Measurements from ENCODE around the gene PLPPR3. TPM values are rescaled to one million over a fixed set of nuclear protein-coding genes. Genes with fewer than 3 reads are reported as not detected.
A peak's percentile ranks its signal among the peaks of the same experiment; 100 is the strongest.

PLPPR3 gene
- total RNA-seq, 4 donors from 2014 or later = not detected

DNA sequence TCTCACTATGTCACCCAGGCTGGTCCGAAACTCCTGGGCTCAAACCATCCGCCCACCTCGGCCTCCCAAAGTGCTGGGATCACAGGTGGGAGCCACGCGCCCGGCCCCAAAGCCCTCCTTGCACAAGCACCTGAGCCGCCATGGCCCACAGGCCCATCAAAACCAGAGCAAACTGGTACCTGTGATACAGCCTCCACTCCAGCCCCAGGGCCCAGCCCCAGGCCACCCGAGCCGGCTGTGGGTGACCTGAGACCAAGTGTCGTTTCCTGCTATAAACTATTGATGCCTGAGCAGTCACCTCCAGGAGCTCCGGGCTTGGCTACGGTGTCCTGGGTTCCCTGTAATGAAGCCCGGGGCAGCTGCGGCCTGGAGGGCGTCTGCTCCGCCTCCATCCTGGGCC lies 34.2 kb downstream of the PLPPR3 start:
- H3K27me3 ChIP-seq = no peaks in the 10 kb centered on the region
- H3K36me3 ChIP-seq = no peaks in the 10 kb centered on the region
- WGBS, 2 donors = 94 to 96% methylated on average over 14 to 15 of the region's 16 CpGs
- no peak overlapping the region for H3K27ac ChIP-seq
- intact Hi-C loops (cut with DNase I) = no loop called here
- DNase-seq = no peak
- TF ChIP-seq, protein P1, sequence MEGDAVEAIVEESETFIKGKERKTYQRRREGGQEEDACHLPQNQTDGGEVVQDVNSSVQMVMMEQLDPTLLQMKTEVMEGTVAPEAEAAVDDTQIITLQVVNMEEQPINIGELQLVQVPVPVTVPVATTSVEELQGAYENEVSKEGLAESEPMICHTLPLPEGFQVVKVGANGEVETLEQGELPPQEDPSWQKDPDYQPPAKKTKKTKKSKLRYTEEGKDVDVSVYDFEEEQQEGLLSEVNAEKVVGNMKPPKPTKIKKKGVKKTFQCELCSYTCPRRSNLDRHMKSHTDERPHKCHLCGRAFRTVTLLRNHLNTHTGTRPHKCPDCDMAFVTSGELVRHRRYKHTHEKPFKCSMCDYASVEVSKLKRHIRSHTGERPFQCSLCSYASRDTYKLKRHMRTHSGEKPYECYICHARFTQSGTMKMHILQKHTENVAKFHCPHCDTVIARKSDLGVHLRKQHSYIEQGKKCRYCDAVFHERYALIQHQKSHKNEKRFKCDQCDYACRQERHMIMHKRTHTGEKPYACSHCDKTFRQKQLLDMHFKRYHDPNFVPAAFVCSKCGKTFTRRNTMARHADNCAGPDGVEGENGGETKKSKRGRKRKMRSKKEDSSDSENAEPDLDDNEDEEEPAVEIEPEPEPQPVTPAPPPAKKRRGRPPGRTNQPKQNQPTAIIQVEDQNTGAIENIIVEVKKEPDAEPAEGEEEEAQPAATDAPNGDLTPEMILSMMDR (IDR thresholded peaks at IDR 0.05) = no peak
- H3K4me1 ChIP-seq = peaks cover 22 to 57% of the 10 kb centered on the region in 2 donors
- H3K9me3 ChIP-seq = no peaks in the 10 kb centered on the region
- H3K4me3 ChIP-seq (replicated peaks in 1 of 3) = no peak overlapping the region

DNA sequence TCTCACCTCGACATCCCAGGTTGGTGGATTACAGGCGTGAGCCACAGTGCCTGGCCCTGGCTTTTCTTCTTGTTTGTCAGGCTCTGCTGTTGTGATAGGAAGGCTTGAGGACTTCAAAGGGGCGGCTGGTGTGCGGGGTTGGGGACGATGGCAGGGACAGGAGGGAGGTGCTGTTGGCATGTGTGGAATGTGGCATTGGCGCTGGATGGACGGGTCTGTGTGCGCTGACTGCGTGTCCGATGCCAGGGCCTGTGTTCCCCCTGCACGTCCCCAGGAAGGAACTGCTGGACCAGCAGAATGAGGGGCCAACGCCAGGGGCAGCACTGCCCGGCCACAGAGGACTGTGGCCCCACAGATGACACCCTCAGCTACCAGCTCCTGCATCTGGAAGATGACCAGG lies 37.2 kb downstream of the PLPPR3 start:
- H3K4me1 ChIP-seq = peaks cover 32 to 54% of the 10 kb centered on the region in 2 donors
- 46 to 61% methylated on average over 6 to 10 of the region's 13 CpGs for WGBS, 2 donors
- H3K27ac ChIP-seq = peak overlapping the region in 2 of 3 donors; percentile 37 to 86
- H3K27me3 ChIP-seq = no peaks in the 10 kb centered on the region
- H3K36me3 ChIP-seq = no peaks in the 10 kb centered on the region
- no peak overlapping the region for H3K4me3 ChIP-seq (replicated peaks in 1 of 3)
- TF ChIP-seq, protein P1 (IDR thresholded peaks at IDR 0.05) = no peak
- no peak for TF ChIP-seq POLR2A (IDR thresholded peaks at IDR 0.05)
- no peaks in the 10 kb centered on the region for H3K9me3 ChIP-seq
- peak; percentile 53 to 79 for DNase-seq
- intact Hi-C loops (cut with DNase I) = no loop called here

- no peak for TF ChIP-seq POLR2A (IDR thresholded peaks at IDR 0.05)
- TF ChIP-seq, protein P1 (IDR thresholded peaks at IDR 0.05) = no peak
- intact Hi-C loops (cut with DNase I) = no loop called here
- Histone ChIP-seq H3K27ac (peak overlapping the region; percentile 7 to 86 (median 66)), H3K9me3 (no peaks in the 10 kb centered on the region), H3K4me1 (peaks cover 33 to 53% of the 10 kb centered on the region in 2 donors), H3K27me3 (no peaks in the 10 kb centered on the region), H3K4me3 (replicated peaks in 1 of 3) (peak overlapping the region in 1 of 3 donors; percentile 9), H3K36me3 (no peaks in the 10 kb centered on the region)
- WGBS, 2 donors = 63 to 67% methylated on average over 30 of the region's 30 CpGs
- no peak for DNase-seq
These were observed 38.7 kb downstream of the PLPPR3 start for GRCh38 chr19:782878-783668.

DNA sequence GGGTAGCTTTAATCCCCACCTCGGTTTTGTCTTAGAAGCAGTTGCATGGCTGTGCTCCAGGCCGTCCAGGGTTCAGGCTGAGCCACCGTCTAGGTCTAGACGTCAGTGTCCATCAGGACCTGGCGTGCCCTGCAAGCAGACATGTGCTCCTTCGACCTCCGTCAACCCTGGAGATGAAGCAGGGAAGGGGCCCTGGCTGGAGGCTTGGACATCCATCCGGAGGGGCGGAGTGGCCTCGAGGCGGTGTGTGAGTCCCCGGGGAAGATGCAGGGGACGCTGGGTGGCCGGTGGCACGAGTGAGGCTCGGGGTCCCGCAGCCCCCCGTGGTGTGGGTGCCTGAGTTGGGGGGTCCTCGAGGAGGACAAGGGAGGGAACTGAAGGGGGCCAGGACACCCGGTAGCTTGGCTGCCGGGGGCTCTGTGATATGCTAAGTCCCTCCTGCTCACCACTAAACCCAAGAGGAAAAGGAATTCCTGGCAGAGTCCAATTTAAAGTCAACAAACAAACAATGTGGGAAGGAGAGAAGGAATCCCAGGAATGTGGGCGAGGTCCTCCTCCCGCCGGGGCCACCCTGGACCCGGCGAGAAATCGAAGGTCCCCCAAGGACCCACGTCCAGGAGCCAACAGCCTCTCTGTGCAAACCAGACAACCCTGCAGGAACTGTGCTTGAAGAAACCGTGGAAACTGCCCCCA lies 39.4 kb downstream of the PLPPR3 start:
- no peaks in the 10 kb centered on the region for H3K9me3 ChIP-seq
- DNase-seq = peak; percentile 54 to 68
- WGBS, 2 donors = 19 to 26% methylated on average over 29 of the region's 29 CpGs
- H3K4me1 ChIP-seq = peaks cover 33 to 53% of the 10 kb centered on the region in 2 donors
- no peaks in the 10 kb centered on the region for H3K36me3 ChIP-seq
- intact Hi-C loops (cut with DNase I) = no loop called here
- H3K4me3 ChIP-seq (replicated peaks in 1 of 3) = peak overlapping the region in 1 of 3 donors; percentile 9
- peak overlapping the region; percentile 7 to 86 (median 66) for H3K27ac ChIP-seq
- no peaks in the 10 kb centered on the region for H3K27me3 ChIP-seq
- no peak for TF ChIP-seq POLR2A (IDR thresholded peaks at IDR 0.05)
- TF ChIP-seq, protein P1 (IDR thresholded peaks at IDR 0.05) = no peak

- intact Hi-C loops (cut with DNase I) = no loop called here
- TF ChIP-seq, protein P1 (IDR thresholded peaks at IDR 0.05) = no peak
- TF ChIP-seq POLR2A (IDR thresholded peaks at IDR 0.05) = no peak
- Histone ChIP-seq H3K4me1 (peaks cover 33 to 53% of the 10 kb centered on the region in 2 donors), H3K27me3 (no peaks in the 10 kb centered on the region), H3K36me3 (no peaks in the 10 kb centered on the region), H3K4me3 (replicated peaks in 1 of 3) (no peak overlapping the region), H3K27ac (peak overlapping the region; percentile 7 to 86 (median 66)), H3K9me3 (no peaks in the 10 kb centered on the region)
- no peak for DNase-seq
- 91 to 92% methylated on average over 19 of the region's 19 CpGs for WGBS, 2 donors
These were observed 40.0 kb downstream of the PLPPR3 start for GRCh38 chr19:781800-782184.

All from thyroid gland (tissue), 4 donors.